CD14-positive monocyte (primary cell): ENCODE measurements around the gene MKRN1. TPM values are rescaled to one million over a fixed set of nuclear protein-coding genes. Genes with fewer than 3 reads are reported as not detected.

Source experiments
- DNase-seq, 3 donors: peaks; one replicate each; pipeline ENCODE4 v3.0.0-alpha.2; 2011 to 2022
- H2AFZ ChIP-seq: 2 replicates; pipeline ENCODE4 v1.6.0; 2012; ENCODE audit warnings: mild to moderate bottlenecking, low read depth, low read length, inconsistent platforms; ENCODE audit not compliant: insufficient read depth, poor library complexity, severe bottlenecking
- H3K27ac ChIP-seq, 2 donors: 1 replicate in 1 of 2; 2 replicates in 1 of 2; pipeline ENCODE4 v1.5.1; 2012 to 2013; ENCODE audit warnings: low read length in 2 of 2, control low read depth in 1 of 2, inconsistent platforms in 1 of 2, low read depth in 1 of 2, mild to moderate bottlenecking in 1 of 2
- H3K27me3 ChIP-seq, 2 donors: one replicate each; pipeline versions ENCODE4 v1.6.0 to v1.6.1; 2011 to 2013; ENCODE audit warnings: low read length in 2 of 2; ENCODE audit not compliant: control insufficient read depth in 2 of 2, insufficient read depth in 2 of 2
- H3K36me3 ChIP-seq, 2 donors: replicated peaks in 1 of 2; 1 replicate in 1 of 2; 2 replicates in 1 of 2; pipeline versions ENCODE4 v1.5.1 to v1.6.1; 2012 to 2013; ENCODE audit warnings: low read length in 2 of 2, control low read depth in 1 of 2, inconsistent platforms in 1 of 2, mild to moderate bottlenecking in 1 of 2; ENCODE audit not compliant: insufficient read depth in 2 of 2, control insufficient read depth in 1 of 2
- H3K4me1 ChIP-seq, 2 donors: 1 replicate in 1 of 2; 2 replicates in 1 of 2; pipeline versions ENCODE4 v1.5.1 to v1.6.1; 2012 to 2013; ENCODE audit warnings: low read length in 2 of 2, control low read depth in 1 of 2, inconsistent platforms in 1 of 2, mild to moderate bottlenecking in 1 of 2, moderate library complexity in 1 of 2; ENCODE audit not compliant: insufficient read depth in 2 of 2, control insufficient read depth in 1 of 2
- H3K4me2 ChIP-seq: replicated peaks from 2 replicates; pipeline ENCODE3; 2012; ENCODE audit warnings: low read length, moderate library complexity, mild to moderate bottlenecking; ENCODE audit not compliant: poor library complexity, severe bottlenecking; ENCODE audit errors: extremely low read depth
- H3K4me3 ChIP-seq, 3 experiments: fragments of 200-600 bp in 1 of 3; sonication (generic) in 1 of 3; replicated peaks in 1 of 3; 1 replicate in 2 of 3; 2 replicates in 1 of 3; pipeline ENCODE4 v1.5.1; 2011 to 2013; ENCODE audit warnings: low read length in 3 of 3, mild to moderate bottlenecking in 3 of 3, control low read depth in 2 of 3, low read depth in 2 of 3, inconsistent platforms in 1 of 3, moderate library complexity in 1 of 3
- H3K79me2 ChIP-seq: 2 replicates; pipeline ENCODE4 v1.6.0; 2012; ENCODE audit warnings: mild to moderate bottlenecking, control low read depth, inconsistent platforms, low read length, moderate library complexity; ENCODE audit not compliant: insufficient read depth
- H3K9ac ChIP-seq: 2 replicates; pipeline ENCODE4 v1.6.0; 2017; ENCODE audit warnings: low read length, mild to moderate bottlenecking; ENCODE audit not compliant: insufficient read depth, poor library complexity, severe bottlenecking
- H3K9me3 ChIP-seq, 2 donors: replicated peaks in 1 of 2; 1 replicate in 1 of 2; 2 replicates in 1 of 2; pipeline versions ENCODE4 v1.5.1 to v1.6.1; 2012 to 2013; ENCODE audit warnings: low read length in 2 of 2, control low read depth in 1 of 2; ENCODE audit not compliant: control insufficient read depth in 1 of 2, insufficient read depth in 1 of 2
- H4K20me1 ChIP-seq: 2 replicates; pipeline ENCODE4 v1.6.0; 2012; ENCODE audit warnings: mild to moderate bottlenecking, low read length, control low read depth, moderate library complexity; ENCODE audit not compliant: insufficient read depth
- H3K27ac Mint-ChIP-seq, 7 donors: one replicate each; pipeline ENCODE4 v1.8.0; 2020; ENCODE audit warnings: mild to moderate bottlenecking in 7 of 7, mixed read lengths in 7 of 7, moderate library complexity in 6 of 7, inconsistent platforms in 2 of 7
- H3K27me3 Mint-ChIP-seq, 3 donors: one replicate each; pipeline ENCODE4 v1.8.0; 2021 to 2022; ENCODE audit warnings: low read depth in 3 of 3, mild to moderate bottlenecking in 3 of 3, mixed read lengths in 3 of 3, moderate library complexity in 3 of 3, inconsistent platforms in 1 of 3
- H3K36me3 Mint-ChIP-seq, 2 donors: one replicate each; pipeline ENCODE4 v1.8.0; 2020; ENCODE audit warnings: mixed read lengths in 2 of 2, inconsistent platforms in 1 of 2, mild to moderate bottlenecking in 1 of 2
- H3K4me1 Mint-ChIP-seq: one replicate; pipeline ENCODE4 v1.8.0; 2020; ENCODE audit warnings: mild to moderate bottlenecking, mixed read lengths
- H3K4me3 Mint-ChIP-seq, 2 donors: one replicate each; pipeline ENCODE4 v1.8.0; 2020; ENCODE audit warnings: mild to moderate bottlenecking in 2 of 2, mixed read lengths in 2 of 2, moderate library complexity in 1 of 2
- H3K9me3 Mint-ChIP-seq, 7 donors: one replicate each; pipeline ENCODE4 v1.8.0; 2020 to 2022; ENCODE audit warnings: mixed read lengths in 7 of 7, mild to moderate bottlenecking in 6 of 7, moderate library complexity in 6 of 7, inconsistent platforms in 2 of 7
- WGBS: methylation state at CpG from one replicate; pipeline ENCODE4 v1.1.5; 2013; ENCODE audit warnings: missing lambda C conversion rate; ENCODE audit not compliant: insufficient coverage; 5-methylcytosine and 5-hydroxymethylcytosine counted together
- intact Hi-C, 2 donors: fragments of 100-400 bp; cut with micrococcal nuclease; formaldehyde crosslinking; loops; one replicate each; pipeline versions ENCODE4 v1.15.0 to v1.15.1; 2023
- polyA plus RNA-seq, 3 donors: library from polyadenylated mRNA; depleted of rRNA in 1 of 3; unstranded in 2 of 3; stranded (reverse) in 1 of 3; fragments of 300-500 nt in 2 of 3; fragments of >200 nt in 1 of 3; fragmentation: Illumina TruSeq in 2 of 3; gene quantifications; 1 replicate in 2 of 3; 2 replicates in 1 of 3; pipeline ENCODE4 v1.2.3, GENCODE V29; 2012 to 2021
- TF ChIP-seq, protein P1 (sequence below): fragments of 200-600 bp; IDR thresholded peaks from one replicate; pipeline ENCODE4 v1.8.0; 2022; ENCODE audit warnings: antibody characterized with exemption, mild to moderate bottlenecking

MKRN1 gene
- polyA plus RNA-seq, 3 donors, result 88.4 to 160 (median 127) TPM

DNA sequence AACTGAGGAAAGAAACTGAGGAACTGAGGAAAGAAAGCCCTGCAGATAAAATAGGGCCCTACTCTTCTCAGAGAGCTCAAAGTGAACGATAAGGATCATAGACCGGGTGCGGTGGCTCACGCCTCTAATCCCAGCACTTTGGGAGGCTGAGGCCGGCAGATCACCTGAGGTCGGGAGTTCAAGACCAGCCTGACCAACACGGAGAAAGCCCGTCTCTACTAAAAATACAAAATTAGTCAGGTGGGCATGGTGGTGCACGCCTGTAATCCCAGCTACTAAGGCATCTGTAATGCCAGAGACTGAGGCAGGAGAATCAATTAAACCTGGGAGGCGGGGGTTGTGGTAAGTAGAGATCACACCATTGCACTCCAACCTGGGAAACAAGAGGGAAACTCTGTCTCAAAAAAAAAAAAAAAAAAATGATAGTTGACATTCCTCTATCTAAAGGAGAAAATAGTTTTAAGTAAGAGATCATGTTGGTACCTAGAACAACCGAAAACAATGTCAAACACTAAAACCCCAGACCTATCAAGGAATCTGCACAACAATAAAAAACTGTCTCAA is 2.5 kb downstream of the MKRN1 start:
- intact Hi-C loops, result loop anchor here (5.0 to 10.0 kb wide), 3 partner anchors 446 to 1112 kb away; partner anchors contain the start of genes BRAF (in 2 of the 2) and MRPS33 (in 1 of the 2)
- peaks cover 0 to 2% (median 0%) of the 10 kb centered on the region in 7 donors for H3K9me3 Mint-ChIP-seq
- no peaks in the 10 kb centered on the region for H3K27me3 ChIP-seq
- peaks cover 3 to 6% of the 10 kb centered on the region in 2 donors for H3K36me3 ChIP-seq
- H3K4me3 Mint-ChIP-seq, result peak overlapping the region; percentile 92 to 98
- H3K9me3 ChIP-seq, result no peaks in the 10 kb centered on the region
- 89% methylated on average over 4 of the region's 11 CpGs for WGBS
- peaks cover 22% of the 10 kb centered on the region in 2 donors for H3K4me1 ChIP-seq
- H3K4me2 ChIP-seq, result peak overlapping the region; percentile 68
- peaks cover 74% of the 10 kb centered on the region for H3K79me2 ChIP-seq
- H3K27me3 Mint-ChIP-seq, result no peaks in the 10 kb centered on the region
- peaks cover 8 to 25% of the 10 kb centered on the region in 2 donors for H3K36me3 Mint-ChIP-seq
- peak overlapping the region; percentile 61 to 96 for H3K27ac ChIP-seq
- no peak overlapping the region for H3K9ac ChIP-seq
- H3K4me1 Mint-ChIP-seq, result peaks cover 35% of the 10 kb centered on the region
- TF ChIP-seq, protein P1, sequence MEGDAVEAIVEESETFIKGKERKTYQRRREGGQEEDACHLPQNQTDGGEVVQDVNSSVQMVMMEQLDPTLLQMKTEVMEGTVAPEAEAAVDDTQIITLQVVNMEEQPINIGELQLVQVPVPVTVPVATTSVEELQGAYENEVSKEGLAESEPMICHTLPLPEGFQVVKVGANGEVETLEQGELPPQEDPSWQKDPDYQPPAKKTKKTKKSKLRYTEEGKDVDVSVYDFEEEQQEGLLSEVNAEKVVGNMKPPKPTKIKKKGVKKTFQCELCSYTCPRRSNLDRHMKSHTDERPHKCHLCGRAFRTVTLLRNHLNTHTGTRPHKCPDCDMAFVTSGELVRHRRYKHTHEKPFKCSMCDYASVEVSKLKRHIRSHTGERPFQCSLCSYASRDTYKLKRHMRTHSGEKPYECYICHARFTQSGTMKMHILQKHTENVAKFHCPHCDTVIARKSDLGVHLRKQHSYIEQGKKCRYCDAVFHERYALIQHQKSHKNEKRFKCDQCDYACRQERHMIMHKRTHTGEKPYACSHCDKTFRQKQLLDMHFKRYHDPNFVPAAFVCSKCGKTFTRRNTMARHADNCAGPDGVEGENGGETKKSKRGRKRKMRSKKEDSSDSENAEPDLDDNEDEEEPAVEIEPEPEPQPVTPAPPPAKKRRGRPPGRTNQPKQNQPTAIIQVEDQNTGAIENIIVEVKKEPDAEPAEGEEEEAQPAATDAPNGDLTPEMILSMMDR, result no peak
- H2AFZ ChIP-seq, result no peak overlapping the region
- peak overlapping the region; percentile 91 to 98 (median 98) for H3K27ac Mint-ChIP-seq
- peaks cover 59% of the 10 kb centered on the region for H4K20me1 ChIP-seq
- no peak for DNase-seq
- peak overlapping the region in 1 of 3 experiments; percentile 99 for H3K4me3 ChIP-seq

GRCh38 chr7:140475747-140476333 is 3.5 kb downstream of the MKRN1 start:
- Histone ChIP-seq H3K27ac (no peak overlapping the region), H3K9me3 (no peaks in the 10 kb centered on the region), H3K9ac (no peak overlapping the region), H3K4me2 (no peak overlapping the region), H3K27me3 (no peaks in the 10 kb centered on the region), H3K4me3 (no peak overlapping the region), H3K4me1 (peaks cover 22% of the 10 kb centered on the region in 2 donors), H3K36me3 (peaks cover 12 to 15% of the 10 kb centered on the region in 2 donors), H2AFZ (no peak overlapping the region), H3K79me2 (peaks cover 84% of the 10 kb centered on the region), H4K20me1 (peaks cover 69% of the 10 kb centered on the region)
- intact Hi-C loops, result loop anchor here (5.0 to 10.0 kb wide), 3 partner anchors 446 to 1111 kb away; partner anchors contain the start of genes BRAF (in 2 of the 2) and MRPS33 (in 1 of the 2)
- peaks cover 13 to 33% of the 10 kb centered on the region in 2 donors for H3K36me3 Mint-ChIP-seq
- TF ChIP-seq, protein P1, result peak; percentile 75
- no peaks in the 10 kb centered on the region for H3K27me3 Mint-ChIP-seq
- H3K4me1 Mint-ChIP-seq, result peaks cover 35% of the 10 kb centered on the region
- H3K27ac Mint-ChIP-seq, result peak overlapping the region in 4 of 7 donors; percentile 25 to 91 (median 30)
- H3K4me3 Mint-ChIP-seq, result no peak overlapping the region
- no CpG with 5 or more reads among the region's 2 CpGs for WGBS
- peak; percentile 17 to 55 (median 23) for DNase-seq
- peaks cover 0 to 2% (median 0%) of the 10 kb centered on the region in 7 donors for H3K9me3 Mint-ChIP-seq
